Germinal center (tissue), 1 donor: Measurements from ENCODE around the gene CARHSP1.
A peak's percentile ranks its signal among the peaks of the same experiment; 100 is the strongest.
"Not testable (repeated sequence)": the region's sequence is repeated elsewhere in the genome, so short reads cannot be mapped to it uniquely, and the experiment has no call there.

Experiments
- DNase-seq: peaks from one replicate; pipeline ENCODE4 v3.0.0; 2012; ENCODE audit warnings: mixed read lengths, low spot score

The CARHSP1 gene

GRCh38 chr16:8893426-8893825 lies 24.6 kb upstream of the CARHSP1 start:
- DNase-seq, result no peak

- no peak for DNase-seq
These were observed 23.3 kb upstream of the CARHSP1 start for GRCh38 chr16:8892101-8892575.

GRCh38 chr16:8890549-8890921 lies 21.7 kb upstream of the CARHSP1 start:
- no peak for DNase-seq

- no peak for DNase-seq
These were observed 21.2 kb upstream of the CARHSP1 start for GRCh38 chr16:8889893-8890548.

GRCh38 chr16:8888951-8889892 lies 20.4 kb upstream of the CARHSP1 start:
- DNase-seq, result no peak

- no peak for DNase-seq
These were observed 19.2 kb upstream of the CARHSP1 start for GRCh38 chr16:8887952-8888560.

GRCh38 chr16:8887431-8887765 lies 18.6 kb upstream of the CARHSP1 start:
- no peak for DNase-seq

GRCh38 chr16:8886593-8887430 lies 18.0 kb upstream of the CARHSP1 start:
- DNase-seq, result no peak

GRCh38 chr16:8885674-8886592 lies 17.1 kb upstream of the CARHSP1 start:
- peak; percentile 25 for DNase-seq

- DNase-seq, result no peak
These were observed 14.0 kb upstream of the CARHSP1 start for GRCh38 chr16:8882725-8883377.

GRCh38 chr16:8882041-8882617 lies 13.3 kb upstream of the CARHSP1 start, which contains the start of gene LITAFD:
LITAFD (plus strand) TSS chr16:8882351; CDS start chr16:8884356, 2,005 bp downstream.
- DNase-seq, result no peak

GRCh38 chr16:8880839-8881510 lies 12.2 kb upstream of the CARHSP1 start:
- no peak for DNase-seq

- no peak for DNase-seq
These were observed 9.7 kb upstream of the CARHSP1 start for GRCh38 chr16:8878523-8878911.

GRCh38 chr16:8877894-8878522 lies 9.2 kb upstream of the CARHSP1 start:
- no peak for DNase-seq

- DNase-seq, result not testable (repeated sequence)
These were observed 6.5 kb upstream of the CARHSP1 start for GRCh38 chr16:8875317-8875716.

GRCh38 chr16:8874388-8874787 lies 5.6 kb upstream of the CARHSP1 start:
- DNase-seq, result no peak

GRCh38 chr16:8873866-8874195 lies 5.0 kb upstream of the CARHSP1 start:
- DNase-seq, result not testable (repeated sequence)

- DNase-seq, result no peak
These were observed 4.4 kb upstream of the CARHSP1 start for GRCh38 chr16:8872967-8873865.
